Umbilical cord (tissue), 2 donors: ENCODE results near the gene POLR2L. TPM values are rescaled to one million over a fixed set of nuclear protein-coding genes. Genes with fewer than 3 reads are reported as not detected.

ENCODE experiments used
- DNase-seq: peaks from one replicate; pipeline ENCODE4 v3.0.0-alpha.2; 2015; ENCODE audit warnings: low spot score
- total RNA-seq: library from RNA; depleted of rRNA; stranded (reverse); fragments of >200 nt; gene quantifications from one replicate; pipeline ENCODE4 v1.2.3, GENCODE V29; 2014; ENCODE audit warnings: low replicate concordance; ENCODE audit not compliant: insufficient read depth

The POLR2L gene
- total RNA-seq, 1 donor from 2014 or later, result 14.0 TPM

- no peak for DNase-seq
Measured at GRCh38 chr11:855330-855674, 13.0 kb upstream of the POLR2L start.

GRCh38 chr11:854601-855329 lies 12.4 kb upstream of the POLR2L start:
- no peak for DNase-seq

- no peak for DNase-seq
Measured at GRCh38 chr11:853682-854448, 11.5 kb upstream of the POLR2L start.

GRCh38 chr11:852762-853161 lies 10.4 kb upstream of the POLR2L start:
- DNase-seq, result no peak

- DNase-seq, result no peak
Measured at GRCh38 chr11:850775-851763, 8.7 kb upstream of the POLR2L start.

GRCh38 chr11:849951-850774 lies 7.8 kb upstream of the POLR2L start:
- DNase-seq, result no peak

- no peak for DNase-seq
Measured at GRCh38 chr11:849104-849824, 6.9 kb upstream of the POLR2L start.

GRCh38 chr11:848380-848931 lies 6.1 kb upstream of the POLR2L start:
- DNase-seq, result no peak

GRCh38 chr11:847876-848275 lies 5.5 kb upstream of the POLR2L start:
- no peak for DNase-seq

- DNase-seq, result no peak
Measured at GRCh38 chr11:846496-847098, 4.3 kb upstream of the POLR2L start.

- peak; percentile 51 for DNase-seq
Measured at GRCh38 chr11:845872-846495, 3.7 kb upstream of the POLR2L start.

GRCh38 chr11:844693-845644 lies 2.6 kb upstream of the POLR2L start:
- DNase-seq, result peak; percentile 96

- DNase-seq, result peak; percentile 97
Measured at GRCh38 chr11:843818-844692, 1.7 kb upstream of the POLR2L start.

- no peak for DNase-seq
Measured at GRCh38 chr11:843086-843734, 881 bp upstream of the POLR2L start.

- no peak for DNase-seq
Measured at GRCh38 chr11:841981-842369, 354 bp downstream of the POLR2L start.

- DNase-seq, result no peak
Measured at GRCh38 chr11:839875-840617, 2.3 kb downstream of the POLR2L start.
